Kidney (tissue), 14 donors: ENCODE measurements around the gene PCIF1. TPM values are rescaled to one million over a fixed set of nuclear protein-coding genes. Genes with fewer than 3 reads are reported as not detected.

ENCODE experiments used
- DNase-seq, 5 donors: peaks; one replicate each; pipeline ENCODE4 v3.0.0-alpha.2; 2013 to 2020
- FAIRE-seq: peaks from 2 replicates; lab custom pipeline; 2012; peaks lifted over from hg19 to GRCh38; lab: Jason Lieb, UNC
- H3K27ac ChIP-seq, 2 donors: one replicate each; pipeline ENCODE4 v1.7.0; 2013; ENCODE audit warnings: low read depth in 2 of 2, low read length in 2 of 2, inconsistent platforms in 1 of 2
- H3K27me3 ChIP-seq: one replicate; pipeline ENCODE4 v1.7.1; 2013; ENCODE audit warnings: low read length, inconsistent platforms; ENCODE audit not compliant: control insufficient read depth, insufficient read depth
- H3K36me3 ChIP-seq, 3 donors: one replicate each; pipeline versions ENCODE4 v1.7.0 to v1.7.1; 2013; ENCODE audit warnings: low read length in 3 of 3, control low read depth in 1 of 3, inconsistent platforms in 1 of 3; ENCODE audit not compliant: insufficient read depth in 3 of 3, control insufficient read depth in 2 of 3
- H3K4me1 ChIP-seq, 3 donors: one replicate each; pipeline versions ENCODE4 v1.7.0 to v1.7.1; 2013; ENCODE audit warnings: low read length in 3 of 3, inconsistent platforms in 1 of 3, low read depth in 1 of 3; ENCODE audit not compliant: control insufficient read depth in 2 of 3, insufficient read depth in 2 of 3
- H3K4me3 ChIP-seq, 3 donors: one replicate each; pipeline versions ENCODE4 v1.7.0 to v1.8.1; 2013; ENCODE audit warnings: low read length in 3 of 3, control low read depth in 1 of 3, inconsistent platforms in 1 of 3
- H3K9ac ChIP-seq, 3 donors: one replicate each; pipeline versions ENCODE4 v1.7.0 to v1.7.1; 2013; ENCODE audit warnings: low read length in 3 of 3, control low read depth in 1 of 3, inconsistent platforms in 1 of 3
- H3K9me3 ChIP-seq, 3 donors: one replicate each; pipeline versions ENCODE4 v1.7.0 to v1.7.1; 2013; ENCODE audit warnings: low read length in 3 of 3, control low read depth in 1 of 3, inconsistent platforms in 1 of 3; ENCODE audit not compliant: control insufficient read depth in 2 of 3, insufficient read depth in 1 of 3
- intact Hi-C: fragments of 100-400 bp; cut with DNase I; formaldehyde crosslinking; loops from one replicate; pipeline ENCODE4 v1.11.1; 2022
- polyA plus RNA-seq: library from polyadenylated mRNA; stranded (reverse); fragments of 350-450 nt; fragmentation: Illumina TruSeq; extraction: RNeasy Lipid Tissue Mini Kit (QIAGEN cat#74804); gene quantifications from one replicate; pipeline ENCODE4 v1.2.3, GENCODE V29; 2014; ENCODE audit warnings: low read depth, low replicate concordance; ENCODE audit not compliant: insufficient read depth
- total RNA-seq: library from RNA; stranded (reverse); fragmentation: NEBNext Ultra II Directional; extraction: Animal tissue kit (Norgen Biotek cat#: 25700); gene quantifications from one replicate; pipeline ENCODE4 v1.2.1, GENCODE V29; 2021
- TF ChIP-seq, protein P1 (sequence below): IDR thresholded peaks from 3 replicates; pipeline ENCODE4 v1.5.1; 2012; ENCODE audit warnings: mild to moderate bottlenecking, moderate library complexity, borderline replicate concordance; ENCODE audit not compliant: insufficient read depth; ENCODE audit errors: extremely low read depth
- donor health status: control.
- donor health status: control.
- donor health status: control.
- donor health status: control.
- donor health status: control.
- donor health status: DM: yes; HTN: yes; CAD: no.
- donor health status: Normal renal cell carcinoma (clear cell type).

The PCIF1 gene
- total and polyA plus RNA-seq, 2 donors from 2014 or later, result 27.4 to 43.1 TPM

DNA sequence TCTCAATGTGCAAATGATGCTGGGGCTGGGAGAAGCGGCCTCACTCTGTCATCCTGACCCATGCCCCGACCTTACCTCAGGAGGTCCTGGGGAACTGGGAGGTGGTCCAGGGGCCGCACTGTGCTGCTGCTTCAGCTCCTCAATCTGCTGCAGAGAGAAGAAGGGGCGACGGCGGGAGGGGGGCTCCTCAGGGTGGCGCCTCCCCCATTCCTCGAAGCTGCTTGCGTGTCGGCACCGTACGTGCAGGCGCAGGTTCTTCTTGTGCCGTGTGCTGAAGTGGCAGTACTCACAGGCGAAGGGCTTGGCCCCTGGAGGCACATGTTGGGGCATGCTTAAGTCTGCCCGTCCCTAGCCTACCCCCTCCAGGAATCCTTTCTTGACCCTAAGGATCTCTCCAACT lies 24.6 kb downstream of the PCIF1 start:
- peak in 1 of 5 donors; percentile 67 for DNase-seq
- Histone ChIP-seq H3K27me3 (no peaks in the 10 kb centered on the region), H3K9ac (no peak overlapping the region), H3K27ac (no peak overlapping the region), H3K4me1 (no peaks in the 10 kb centered on the region), H3K36me3 (peaks cover 9 to 55% (median 48%) of the 10 kb centered on the region in 3 donors), H3K4me3 (no peak overlapping the region), H3K9me3 (no peaks in the 10 kb centered on the region)
- no peak for FAIRE-seq
- intact Hi-C loops, result no loop called here
- TF ChIP-seq, protein P1, sequence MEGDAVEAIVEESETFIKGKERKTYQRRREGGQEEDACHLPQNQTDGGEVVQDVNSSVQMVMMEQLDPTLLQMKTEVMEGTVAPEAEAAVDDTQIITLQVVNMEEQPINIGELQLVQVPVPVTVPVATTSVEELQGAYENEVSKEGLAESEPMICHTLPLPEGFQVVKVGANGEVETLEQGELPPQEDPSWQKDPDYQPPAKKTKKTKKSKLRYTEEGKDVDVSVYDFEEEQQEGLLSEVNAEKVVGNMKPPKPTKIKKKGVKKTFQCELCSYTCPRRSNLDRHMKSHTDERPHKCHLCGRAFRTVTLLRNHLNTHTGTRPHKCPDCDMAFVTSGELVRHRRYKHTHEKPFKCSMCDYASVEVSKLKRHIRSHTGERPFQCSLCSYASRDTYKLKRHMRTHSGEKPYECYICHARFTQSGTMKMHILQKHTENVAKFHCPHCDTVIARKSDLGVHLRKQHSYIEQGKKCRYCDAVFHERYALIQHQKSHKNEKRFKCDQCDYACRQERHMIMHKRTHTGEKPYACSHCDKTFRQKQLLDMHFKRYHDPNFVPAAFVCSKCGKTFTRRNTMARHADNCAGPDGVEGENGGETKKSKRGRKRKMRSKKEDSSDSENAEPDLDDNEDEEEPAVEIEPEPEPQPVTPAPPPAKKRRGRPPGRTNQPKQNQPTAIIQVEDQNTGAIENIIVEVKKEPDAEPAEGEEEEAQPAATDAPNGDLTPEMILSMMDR, result no peak

DNA sequence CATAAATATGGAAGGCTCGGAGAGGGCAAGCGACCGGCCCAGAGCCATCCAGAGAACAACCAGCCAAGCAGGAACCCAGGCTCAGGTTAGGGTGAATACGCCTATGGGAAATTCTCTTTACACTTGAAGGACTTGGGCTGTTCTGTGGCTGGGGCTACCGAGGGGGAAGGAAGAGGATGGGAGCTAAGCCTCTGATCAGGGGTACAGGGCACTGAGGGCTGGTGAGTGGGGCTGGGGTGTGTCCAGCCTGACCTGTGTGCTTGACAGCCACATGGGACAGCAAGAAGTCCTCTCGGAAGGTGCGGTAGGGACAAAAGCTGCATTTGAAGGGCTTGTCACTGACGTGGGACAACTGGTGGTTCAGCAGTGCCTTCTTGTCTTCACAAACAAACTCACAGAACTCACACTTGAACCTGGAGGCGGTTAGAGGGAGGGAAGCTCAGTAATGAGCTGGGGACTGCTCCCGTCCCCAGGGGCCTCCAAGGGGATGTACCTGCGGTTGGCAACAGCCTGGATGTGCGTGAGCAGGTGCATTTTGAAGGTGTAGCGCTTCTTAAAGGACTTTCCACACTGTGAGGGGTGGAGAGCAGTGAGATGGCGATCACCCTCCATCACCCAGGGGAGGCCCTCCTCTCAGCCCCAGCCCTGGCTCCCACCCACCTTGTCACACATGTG lies 25.6 kb downstream of the PCIF1 start:
- FAIRE-seq, result no peak
- intact Hi-C loops, result loop anchor here (10.0 kb wide), 1 partner anchor 135 kb away; the partner anchor contains the start of gene TNNC2

DNA sequence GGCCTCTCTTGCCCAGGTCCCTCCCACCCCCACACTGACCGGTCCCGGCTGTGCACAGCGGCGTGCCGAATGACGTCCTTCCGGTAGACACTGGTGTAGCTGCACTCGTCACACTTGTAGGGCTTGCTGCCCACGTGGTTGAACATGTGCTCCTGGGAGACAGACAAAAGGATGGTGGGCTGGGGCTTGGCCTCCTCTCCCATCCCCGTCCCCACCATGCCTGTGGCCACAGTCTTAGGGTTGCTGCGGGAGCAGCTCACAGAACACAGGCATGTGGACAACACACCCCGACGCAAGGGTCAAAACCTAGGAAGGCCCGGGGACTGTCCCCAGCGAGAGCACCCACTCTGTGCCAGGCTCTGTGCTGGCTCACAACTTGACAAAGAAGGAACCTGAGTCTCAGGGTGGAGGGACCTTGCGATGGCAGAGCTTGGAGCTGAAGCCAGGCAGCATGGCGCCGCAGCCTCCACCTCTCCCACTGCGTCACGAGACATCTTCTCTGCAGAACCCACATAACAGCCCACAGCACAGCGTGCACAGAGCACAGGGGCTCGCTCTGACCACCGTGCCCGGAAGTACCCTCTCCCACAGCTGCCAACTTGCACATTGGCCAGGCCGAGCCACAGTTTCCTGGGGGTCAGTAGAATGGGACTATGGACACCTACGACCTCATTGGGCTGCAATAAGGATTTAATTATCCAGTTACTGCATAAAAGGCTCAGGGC lies 27.7 kb downstream of the PCIF1 start:
- peaks cover 12 to 63% (median 48%) of the 10 kb centered on the region in 3 donors for H3K36me3 ChIP-seq
- no peaks in the 10 kb centered on the region for H3K27me3 ChIP-seq
- no peak overlapping the region for H3K9ac ChIP-seq
- H3K9me3 ChIP-seq, result no peaks in the 10 kb centered on the region
- H3K4me1 ChIP-seq, result no peaks in the 10 kb centered on the region
- no peak for FAIRE-seq
- no peak overlapping the region for H3K27ac ChIP-seq
- TF ChIP-seq, protein P1, result no peak
- H3K4me3 ChIP-seq, result no peak overlapping the region
- peak in 2 of 5 donors; percentile 34 to 78 for DNase-seq
- intact Hi-C loops, result loop anchor here (10.0 kb wide), 1 partner anchor 137 kb away; the partner anchor contains the start of gene TNNC2

More for the DNA sequence above, 25.6 kb downstream of the PCIF1 start:
- Histone ChIP-seq H3K4me1 (no peaks in the 10 kb centered on the region), H3K9me3 (no peaks in the 10 kb centered on the region), H3K9ac (no peak overlapping the region), H3K27me3 (no peaks in the 10 kb centered on the region), H3K27ac (no peak overlapping the region), H3K36me3 (peaks cover 9 to 56% (median 49%) of the 10 kb centered on the region in 3 donors), H3K4me3 (no peak overlapping the region)
- TF ChIP-seq, protein P1, result no peak
- peak in 2 of 5 donors; percentile 23 to 29 for DNase-seq
